ENCODE measurements around the gene SSBP4. TPM values are rescaled to one million over a fixed set of nuclear protein-coding genes. Genes with fewer than 3 reads are reported as not detected.

The SSBP4 gene
- total and polyA plus RNA-seq, 2 of the 8 experiments (the other 6 are each of a cell fraction or from before 2014, with no cell fraction given): 26.4 to 33.7 TPM

DNA sequence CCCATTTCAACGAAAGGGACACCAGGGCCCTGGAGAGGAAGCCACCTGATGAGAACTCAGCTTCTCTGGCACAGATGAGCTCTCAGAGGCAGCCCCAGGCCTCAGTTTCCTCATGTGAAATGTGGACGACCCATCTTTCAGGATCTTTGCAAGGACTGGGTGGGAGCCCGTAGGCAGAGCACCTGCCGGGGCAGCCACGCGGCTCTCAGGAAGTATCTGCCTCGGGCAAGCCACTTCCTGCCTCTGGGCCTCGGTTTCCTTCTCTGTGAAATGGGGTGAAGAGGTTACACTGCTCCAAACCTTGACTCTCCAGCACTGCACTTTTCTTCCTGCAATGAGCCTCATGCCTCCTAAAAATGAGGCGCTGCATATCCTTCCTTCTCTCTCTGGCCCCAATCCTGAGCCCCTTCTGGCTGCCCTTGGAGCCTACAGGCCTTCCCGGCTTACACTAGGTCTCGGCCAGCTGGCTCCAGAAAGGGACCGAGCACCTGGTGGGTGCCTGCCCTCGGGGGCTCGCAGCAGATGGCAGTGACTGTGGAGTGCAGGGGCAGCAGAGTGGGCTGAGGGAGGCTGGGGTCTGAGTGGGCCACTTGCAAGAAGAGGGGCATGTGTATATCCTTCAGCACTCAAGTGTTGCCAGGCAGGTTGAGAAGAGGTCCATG is 3.5 kb downstream of the SSBP4 start (continued):
- TF ChIP-seq BACH1 (IDR thresholded peaks at IDR 0.05; ENCODE audit: low read length): no peak
- TF ChIP-seq, protein P1, sequence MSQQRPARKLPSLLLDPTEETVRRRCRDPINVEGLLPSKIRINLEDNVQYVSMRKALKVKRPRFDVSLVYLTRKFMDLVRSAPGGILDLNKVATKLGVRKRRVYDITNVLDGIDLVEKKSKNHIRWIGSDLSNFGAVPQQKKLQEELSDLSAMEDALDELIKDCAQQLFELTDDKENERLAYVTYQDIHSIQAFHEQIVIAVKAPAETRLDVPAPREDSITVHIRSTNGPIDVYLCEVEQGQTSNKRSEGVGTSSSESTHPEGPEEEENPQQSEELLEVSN (IDR thresholded peaks at IDR 0.05): no peak
- TF ChIP-seq MAFK (IDR thresholded peaks at IDR 0.05; ENCODE audit: low read depth, low read length): no peak

All from H1 (cell line).